Mucosa of rectum (tissue), 2 donors: Measurements from ENCODE around the gene KCNJ1.

ENCODE experiments used
- H3K27ac ChIP-seq, 2 donors: one replicate each; pipeline ENCODE4 v1.7.0; 2013; ENCODE audit warnings: inconsistent platforms in 2 of 2, low read depth in 2 of 2, low read length in 2 of 2
- H3K27me3 ChIP-seq, 2 donors: one replicate each; pipeline ENCODE4 v1.7.0; 2013; ENCODE audit warnings: low read length in 2 of 2; ENCODE audit not compliant: control insufficient read depth in 2 of 2, insufficient read depth in 2 of 2
- H3K36me3 ChIP-seq, 2 donors: one replicate each; pipeline ENCODE4 v1.7.0; 2013; ENCODE audit warnings: low read length in 2 of 2; ENCODE audit not compliant: control insufficient read depth in 2 of 2, insufficient read depth in 2 of 2
- H3K4me1 ChIP-seq, 2 donors: one replicate each; pipeline ENCODE4 v1.7.0; 2013; ENCODE audit warnings: low read length in 2 of 2, mild to moderate bottlenecking in 1 of 2; ENCODE audit not compliant: control insufficient read depth in 2 of 2, insufficient read depth in 2 of 2
- H3K4me3 ChIP-seq, 2 donors: one replicate each; pipeline ENCODE4 v1.7.0; 2013; ENCODE audit warnings: low read length in 2 of 2
- H3K9ac ChIP-seq, 2 donors: one replicate each; pipeline ENCODE4 v1.7.0; 2013; ENCODE audit warnings: low read length in 2 of 2, low read depth in 1 of 2, mild to moderate bottlenecking in 1 of 2
- H3K9me3 ChIP-seq, 2 donors: one replicate each; pipeline ENCODE4 v1.7.0; 2013; ENCODE audit warnings: low read length in 2 of 2; ENCODE audit not compliant: control insufficient read depth in 2 of 2
- donor health status: healthy.
- donor health status: Normal muscosa, but diverticular disease.

KCNJ1 gene

GRCh38 chr11:128807909-128808308, 59.2 kb downstream of the KCNJ1 start:
- H3K4me3 ChIP-seq = no peak overlapping the region
- no peak overlapping the region for H3K9ac ChIP-seq
- peaks cover 9 to 11% of the 10 kb centered on the region in 2 donors for H3K36me3 ChIP-seq
- no peaks in the 10 kb centered on the region for H3K4me1 ChIP-seq
- no peaks in the 10 kb centered on the region for H3K27me3 ChIP-seq
- no peak overlapping the region for H3K27ac ChIP-seq
- no peaks in the 10 kb centered on the region for H3K9me3 ChIP-seq

- Histone ChIP-seq H3K27ac (no peak overlapping the region), H3K4me3 (no peak overlapping the region), H3K9ac (no peak overlapping the region), H3K9me3 (no peaks in the 10 kb centered on the region), H3K36me3 (peaks cover 9 to 11% of the 10 kb centered on the region in 2 donors), H3K27me3 (no peaks in the 10 kb centered on the region), H3K4me1 (no peaks in the 10 kb centered on the region)
Observed at GRCh38 chr11:128806506-128807261, 60.4 kb downstream of the KCNJ1 start.

- H3K4me1 ChIP-seq = no peaks in the 10 kb centered on the region
- H3K9me3 ChIP-seq = no peaks in the 10 kb centered on the region
- peaks cover 3 to 7% of the 10 kb centered on the region in 2 donors for H3K36me3 ChIP-seq
- H3K4me3 ChIP-seq = no peak overlapping the region
- no peak overlapping the region for H3K9ac ChIP-seq
- no peak overlapping the region for H3K27ac ChIP-seq
- no peaks in the 10 kb centered on the region for H3K27me3 ChIP-seq
Observed at GRCh38 chr11:128804481-128804880, 62.6 kb downstream of the KCNJ1 start.

GRCh38 chr11:128803449-128804245, 63.4 kb downstream of the KCNJ1 start:
- Histone ChIP-seq H3K9me3 (no peaks in the 10 kb centered on the region), H3K27ac (no peak overlapping the region), H3K36me3 (peaks cover 3 to 4% of the 10 kb centered on the region in 2 donors), H3K4me3 (no peak overlapping the region), H3K9ac (no peak overlapping the region), H3K27me3 (no peaks in the 10 kb centered on the region), H3K4me1 (no peaks in the 10 kb centered on the region)

GRCh38 chr11:128803011-128803410, 64.1 kb downstream of the KCNJ1 start:
- Histone ChIP-seq H3K4me3 (no peak overlapping the region), H3K9me3 (no peaks in the 10 kb centered on the region), H3K27me3 (no peaks in the 10 kb centered on the region), H3K4me1 (no peaks in the 10 kb centered on the region), H3K27ac (no peak overlapping the region), H3K36me3 (peaks cover 3 to 4% of the 10 kb centered on the region in 2 donors), H3K9ac (no peak overlapping the region)

- Histone ChIP-seq H3K9ac (no peak overlapping the region), H3K4me3 (no peak overlapping the region), H3K4me1 (no peaks in the 10 kb centered on the region), H3K27ac (no peak overlapping the region), H3K9me3 (no peaks in the 10 kb centered on the region), H3K36me3 (peaks cover 4 to 6% of the 10 kb centered on the region in 2 donors), H3K27me3 (no peaks in the 10 kb centered on the region)
Observed at GRCh38 chr11:128802358-128802981, 64.6 kb downstream of the KCNJ1 start.

- Histone ChIP-seq H3K9me3 (no peaks in the 10 kb centered on the region), H3K36me3 (peaks cover 0 to 3% of the 10 kb centered on the region in 2 donors)
Observed at GRCh38 chr11:128800871-128801417, 66.2 kb downstream of the KCNJ1 start.

GRCh38 chr11:128796270-128796669, 70.8 kb downstream of the KCNJ1 start:
- Histone ChIP-seq H3K9me3 (no peaks in the 10 kb centered on the region), H3K36me3 (peaks cover 0 to 3% of the 10 kb centered on the region in 2 donors), H3K9ac (no peak overlapping the region), H3K27ac (no peak overlapping the region), H3K4me3 (no peak overlapping the region), H3K4me1 (no peaks in the 10 kb centered on the region), H3K27me3 (no peaks in the 10 kb centered on the region)

More at GRCh38 chr11:128800871-128801417, 66.2 kb downstream of the KCNJ1 start:
- H3K27ac ChIP-seq = no peak overlapping the region
- no peak overlapping the region for H3K9ac ChIP-seq
- no peaks in the 10 kb centered on the region for H3K4me1 ChIP-seq
- no peaks in the 10 kb centered on the region for H3K27me3 ChIP-seq
- no peak overlapping the region for H3K4me3 ChIP-seq

- H3K27me3 ChIP-seq = no peaks in the 10 kb centered on the region
- H3K9me3 ChIP-seq = no peaks in the 10 kb centered on the region
- H3K36me3 ChIP-seq = peaks cover 0 to 2% of the 10 kb centered on the region in 2 donors
- no peaks in the 10 kb centered on the region for H3K4me1 ChIP-seq
- no peak overlapping the region for H3K9ac ChIP-seq
- no peak overlapping the region for H3K27ac ChIP-seq
- H3K4me3 ChIP-seq = no peak overlapping the region
Observed at GRCh38 chr11:128790196-128790595, 76.9 kb downstream of the KCNJ1 start.
